NT2/D1 (cell line): Measurements from ENCODE around the gene IRAK3.
A peak's percentile ranks its signal among the peaks of the same experiment; 100 is the strongest.
"Not testable (repeated sequence)": the region's sequence is repeated elsewhere in the genome, so short reads cannot be mapped to it uniquely, and the experiment has no call there.

Experiments
- DNase-seq: peaks from one replicate; pipeline ENCODE4 v3.0.0-alpha.2; 2011; ENCODE audit warnings: low read depth, low spot score
- H3K27me3 ChIP-seq: 2 replicates; pipeline ENCODE4 v1.6.0; 2011; ENCODE audit warnings: mild to moderate bottlenecking; ENCODE audit not compliant: insufficient read length, insufficient read depth
- H3K36me3 ChIP-seq: 2 replicates; pipeline ENCODE4 v1.6.1; 2011; ENCODE audit warnings: mild to moderate bottlenecking, low read length, mixed read lengths; ENCODE audit not compliant: insufficient read depth, insufficient read length
- H3K4me1 ChIP-seq: 2 replicates; pipeline ENCODE4 v1.5.1; 2011; ENCODE audit not compliant: insufficient read depth, insufficient read length
- H3K4me3 ChIP-seq: 2 replicates; pipeline ENCODE4 v1.5.1; 2011; ENCODE audit warnings: low read depth; ENCODE audit not compliant: insufficient read length
- H3K9ac ChIP-seq: 2 replicates; pipeline ENCODE4 v1.6.0; 2011; ENCODE audit warnings: low read depth; ENCODE audit not compliant: insufficient read length
- H3K9me3 ChIP-seq: 2 replicates; pipeline ENCODE4 v1.5.1; 2011; ENCODE audit warnings: mild to moderate bottlenecking, low read length; ENCODE audit not compliant: insufficient read depth
- SUZ12 ChIP-seq: IDR thresholded peaks from 2 replicates; pipeline ENCODE4 v1.6.1; 2011; ENCODE audit not compliant: insufficient read length, insufficient read depth; ENCODE audit errors: extremely low read depth
- YY1 ChIP-seq: IDR thresholded peaks from 2 replicates; pipeline ENCODE4 v1.6.1; 2011; ENCODE audit not compliant: insufficient read length, insufficient read depth
- ZNF274 ChIP-seq: IDR thresholded peaks from 2 replicates; pipeline ENCODE4 v1.6.1; 2011; ENCODE audit warnings: mild to moderate bottlenecking, low read depth, low read length

The IRAK3 gene

GRCh38 chr12:66170606-66171005, 18.4 kb upstream of the IRAK3 start:
- H3K4me3 ChIP-seq, result no peak overlapping the region
- peaks cover 4% of the 10 kb centered on the region for H3K36me3 ChIP-seq
- H3K4me1 ChIP-seq, result no peaks in the 10 kb centered on the region
- H3K27me3 ChIP-seq, result no peaks in the 10 kb centered on the region
- no peak for DNase-seq
- H3K9me3 ChIP-seq, result peaks cover 29% of the 10 kb centered on the region; the same call in 1 of the 2 replicates
- peak overlapping the region; percentile 57 for H3K9ac ChIP-seq
- TF ChIP-seq SUZ12 (no peak), ZNF274 (no peak), YY1 (no peak)

GRCh38 chr12:66174391-66175325, 14.4 kb upstream of the IRAK3 start:
- peaks cover 26% of the 10 kb centered on the region; the same call in 1 of the 2 replicates for H3K9me3 ChIP-seq
- not testable (repeated sequence) for DNase-seq, H3K9ac ChIP-seq, H3K4me3 ChIP-seq, H3K36me3 ChIP-seq, H3K4me1 ChIP-seq, H3K27me3 ChIP-seq

GRCh38 chr12:66176105-66176900, 12.7 kb upstream of the IRAK3 start:
- no peaks in the 10 kb centered on the region for H3K4me1 ChIP-seq
- H3K9me3 ChIP-seq, result peaks cover 23% of the 10 kb centered on the region; the same call in 1 of the 2 replicates
- no peaks in the 10 kb centered on the region for H3K36me3 ChIP-seq
- no peak overlapping the region for H3K9ac ChIP-seq
- no peak overlapping the region for H3K4me3 ChIP-seq
- DNase-seq, result no peak
- TF ChIP-seq SUZ12, result no peak
- no peak for TF ChIP-seq ZNF274
- no peak for TF ChIP-seq YY1
- no peaks in the 10 kb centered on the region for H3K27me3 ChIP-seq

- no peak for DNase-seq
- TF ChIP-seq SUZ12, result no peak
- TF ChIP-seq YY1, result no peak
- TF ChIP-seq ZNF274, result no peak
- H3K27me3 ChIP-seq, result peaks cover 10% of the 10 kb centered on the region
- no peaks in the 10 kb centered on the region for H3K36me3 ChIP-seq
- no peak overlapping the region for H3K4me3 ChIP-seq
- H3K9me3 ChIP-seq, result no peaks in the 10 kb centered on the region
- no peak overlapping the region for H3K9ac ChIP-seq
- H3K4me1 ChIP-seq, result no peaks in the 10 kb centered on the region
Observed at GRCh38 chr12:66182956-66183355, 6.1 kb upstream of the IRAK3 start.

DNA sequence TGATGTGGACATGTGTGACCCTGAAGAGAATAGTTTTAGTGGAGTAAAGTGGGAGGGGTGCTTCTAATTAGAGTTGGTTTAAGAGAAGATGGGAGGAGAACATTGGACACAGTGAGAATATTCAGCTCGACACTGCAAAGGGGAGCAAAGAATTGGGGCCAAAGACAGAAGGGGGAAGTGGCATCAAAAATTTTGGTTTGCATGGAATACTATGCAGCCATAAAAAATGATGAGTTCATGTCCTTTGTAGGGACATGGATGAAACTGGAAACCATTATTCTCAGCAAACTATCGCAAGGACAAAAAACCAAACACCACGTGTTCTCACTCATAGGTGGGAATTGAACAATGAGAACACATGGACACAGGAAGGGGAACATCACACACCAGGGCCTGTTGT, 4.2 kb upstream of the IRAK3 start:
- not testable (repeated sequence) for DNase-seq, H3K4me1 ChIP-seq, H3K4me3 ChIP-seq, H3K36me3 ChIP-seq, H3K9ac ChIP-seq, H3K9me3 ChIP-seq
- H3K27me3 ChIP-seq, result peaks cover 29% of the 10 kb centered on the region

- Histone ChIP-seq H3K9ac (no peak overlapping the region), H3K4me3 (no peak overlapping the region), H3K27me3 (peaks cover 49% of the 10 kb centered on the region), H3K36me3 (no peaks in the 10 kb centered on the region), H3K9me3 (no peaks in the 10 kb centered on the region), H3K4me1 (no peaks in the 10 kb centered on the region)
- DNase-seq, result no peak
- TF ChIP-seq YY1 (no peak), ZNF274 (no peak), SUZ12 (no peak)
Observed at GRCh38 chr12:66187036-66187435, 2.0 kb upstream of the IRAK3 start.

DNA sequence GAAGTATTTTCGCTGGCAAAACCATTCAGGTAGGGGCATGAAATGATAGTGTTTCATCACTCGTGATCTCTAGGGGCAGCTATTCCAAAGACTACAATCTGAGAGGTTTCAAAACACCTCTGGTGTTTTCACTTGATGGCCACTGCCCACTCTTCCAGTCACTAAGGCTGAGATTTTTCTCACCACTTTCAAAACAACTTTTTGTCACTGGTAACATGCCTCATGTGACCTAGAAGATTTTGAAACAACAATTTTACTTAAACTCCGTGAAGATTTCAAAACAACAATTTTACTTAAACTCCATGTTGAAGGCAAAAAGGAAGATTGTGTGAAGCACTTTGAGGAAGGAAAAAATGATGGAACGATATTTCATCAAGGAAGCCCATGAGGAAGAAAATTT, 1.2 kb upstream of the IRAK3 start:
- TF ChIP-seq ZNF274 (no peak), YY1 (no peak), SUZ12 (no peak)
- Histone ChIP-seq H3K27me3 (peaks cover 49% of the 10 kb centered on the region), H3K36me3 (no peaks in the 10 kb centered on the region), H3K9ac (no peak overlapping the region), H3K4me1 (no peaks in the 10 kb centered on the region), H3K9me3 (no peaks in the 10 kb centered on the region), H3K4me3 (no peak overlapping the region)
- DNase-seq, result no peak

DNA sequence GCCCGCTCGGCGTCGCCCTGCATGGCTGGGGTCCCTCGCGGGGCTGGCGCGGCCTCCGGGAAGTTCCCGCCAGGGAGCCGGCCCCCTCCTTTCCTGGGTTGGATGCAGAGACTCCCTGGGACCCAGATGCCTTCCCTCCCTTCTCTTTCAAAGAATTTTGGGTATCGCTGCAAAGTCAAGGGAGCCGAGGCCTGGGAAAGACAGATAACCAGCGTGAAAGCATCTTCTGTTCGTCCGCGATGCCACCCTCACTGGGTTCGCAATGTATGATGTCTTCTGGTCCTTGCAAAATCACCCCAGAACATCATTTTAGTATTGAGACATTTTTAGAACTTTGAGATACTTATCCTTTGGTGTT, 451 bp downstream of the IRAK3 start:
- peak overlapping the region; percentile 68 for H3K4me3 ChIP-seq
- no peaks in the 10 kb centered on the region for H3K36me3 ChIP-seq
- peaks cover 49% of the 10 kb centered on the region for H3K27me3 ChIP-seq
- TF ChIP-seq SUZ12 (no peak), YY1 (no peak), ZNF274 (no peak)
- no peak for DNase-seq
- no peaks in the 10 kb centered on the region for H3K9me3 ChIP-seq
- no peaks in the 10 kb centered on the region for H3K4me1 ChIP-seq
- H3K9ac ChIP-seq, result peak overlapping the region; percentile 80
